Prostate gland (tissue), 2 donors: ENCODE data around the gene HPS4.

ENCODE experiments used
- CTCF ChIP-seq, 4 experiments: fragments of 200-600 bp in 2 of 4; fragments of 450-650 bp in 2 of 4; sonication (generic) in 2 of 4; IDR thresholded peaks; 1 replicate in 3 of 4; 2 replicates in 1 of 4; pipeline ENCODE4 v1.5.1; 2016 to 2019; ENCODE audit warnings: antibody characterized with exemption in 4 of 4, mild to moderate bottlenecking in 2 of 4, moderate library complexity in 2 of 4
- POLR2A ChIP-seq: fragments of 450-650 bp; IDR thresholded peaks from one replicate; pipeline ENCODE4 v1.6.1; 2016; ENCODE audit warnings: antibody characterized with exemption, mild to moderate bottlenecking
- POLR2AphosphoS5 ChIP-seq: sonication (generic); formaldehyde crosslinking; IDR thresholded peaks from one replicate; pipeline ENCODE4 v1.6.1; 2017; ENCODE audit warnings: antibody characterized with exemption

DNA sequence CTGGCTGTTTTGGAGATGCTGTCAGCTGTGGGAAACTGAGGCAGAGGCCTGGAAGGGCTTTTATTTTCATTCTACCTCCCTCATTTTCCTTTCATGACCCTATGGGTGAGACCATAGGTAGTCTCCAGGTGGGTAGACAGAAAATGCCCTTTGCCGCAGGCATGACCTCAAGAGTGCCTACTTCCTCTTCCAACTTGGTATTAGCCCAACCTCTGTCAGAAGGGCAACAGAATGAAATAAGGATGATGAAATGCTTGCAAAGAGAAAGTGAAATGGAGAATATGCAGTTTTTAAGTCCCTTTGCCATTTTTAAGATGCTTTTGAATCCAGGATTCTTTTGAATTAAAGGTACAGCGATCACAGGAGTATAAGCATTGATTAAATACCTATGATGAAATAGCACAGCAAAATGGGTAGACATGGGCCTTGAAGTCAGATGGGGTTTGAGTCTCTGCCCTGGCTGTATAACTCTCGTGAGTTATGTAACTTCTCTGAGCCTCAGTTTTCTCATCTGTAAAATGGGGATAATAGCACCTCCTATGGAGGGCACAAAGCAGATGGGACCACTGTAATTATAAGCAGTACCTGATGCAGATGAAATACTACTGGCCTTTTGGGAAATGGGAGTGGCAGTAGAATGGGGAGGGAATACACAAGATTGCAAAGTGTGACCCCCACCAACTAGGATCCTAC, 50.8 kb downstream of the HPS4 start:
- TF ChIP-seq CTCF (IDR thresholded peaks at IDR 0.05) (no peak), POLR2AphosphoS5 (no peak), POLR2A (no peak)
